ENCODE measurements around the gene MUSK.

MUSK gene

DNA sequence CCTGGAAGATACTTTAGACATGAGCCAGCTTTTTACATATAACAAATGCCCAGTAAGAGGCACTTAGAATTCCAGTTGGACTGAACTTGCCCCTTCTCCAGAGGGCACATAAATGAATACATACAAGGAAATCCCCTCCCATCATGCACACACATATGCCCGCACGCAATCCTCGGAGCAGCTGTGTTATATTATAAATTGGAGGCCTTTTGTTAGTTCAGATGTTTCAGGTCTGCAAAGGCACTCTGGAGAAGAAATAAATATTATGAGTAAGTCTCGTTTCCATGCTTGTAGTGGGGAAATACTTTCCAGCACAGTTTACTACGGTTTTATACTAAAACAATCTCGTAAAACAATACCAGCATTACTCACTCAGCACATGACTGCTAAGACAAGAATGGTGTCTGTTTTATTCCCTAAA lies 17.6 kb upstream of the MUSK start:
- peak; percentile 97 for DNase-seq
- no peak overlapping the region for H3K4ac ChIP-seq (ENCODE audit: low read depth in 1 of 2, low read length in 2 of 2)

DNA sequence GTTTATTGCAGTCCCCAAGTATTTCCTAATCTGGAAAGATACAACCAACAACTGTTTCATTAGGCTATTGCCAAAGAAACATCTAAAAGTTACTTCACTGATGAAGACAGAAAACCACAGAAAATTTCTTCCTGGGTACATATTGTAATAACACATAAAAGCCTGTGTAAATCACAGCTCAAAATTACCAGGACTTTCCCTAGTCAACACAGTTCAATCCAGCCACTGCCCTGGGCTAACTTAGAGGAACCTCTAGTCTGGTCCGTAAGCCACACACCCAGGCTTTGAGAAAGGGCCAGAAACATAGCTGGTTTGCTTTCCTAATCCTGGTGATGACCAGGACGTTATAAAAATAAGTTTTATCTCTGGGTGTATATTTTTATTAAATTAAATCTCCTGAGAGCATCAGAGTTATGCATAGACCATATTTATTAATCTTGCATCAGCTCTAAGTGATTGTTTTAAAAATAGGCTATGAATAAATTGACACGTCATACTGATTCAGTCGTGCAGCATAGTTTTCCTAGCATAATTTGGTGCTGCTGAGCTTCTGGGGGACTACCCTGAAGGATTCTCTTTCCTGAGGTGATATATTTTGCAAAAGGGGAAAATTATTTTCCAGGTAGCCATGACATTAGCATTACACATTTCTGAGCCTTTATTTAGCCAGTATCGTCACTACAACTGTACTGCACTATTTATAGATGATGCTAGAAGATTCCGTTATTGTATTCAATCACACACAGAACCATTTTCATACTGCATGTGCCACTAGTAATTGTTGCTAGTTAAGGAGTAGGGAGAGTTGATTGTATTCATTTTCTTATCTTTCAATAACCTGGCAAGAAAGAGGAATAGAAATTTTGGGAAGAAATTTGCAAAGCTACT lies 12.6 kb upstream of the MUSK start:
- H2BK15ac ChIP-seq (ENCODE audit: low read depth, poor library complexity, severe bottlenecking) = no peak overlapping the region
- H2AK5ac ChIP-seq (ENCODE audit: low read length, severe bottlenecking) = no peak overlapping the region
- H3K27me3 ChIP-seq (ENCODE audit: control insufficient read depth in 1 of 2, insufficient read depth in 1 of 2, low read length in 2 of 2) = no peaks in the 10 kb centered on the region
- H2BK5ac ChIP-seq (ENCODE audit: low read depth, low read length, poor library complexity, severe bottlenecking) = no peak overlapping the region
- H3K4me1 ChIP-seq (ENCODE audit: control insufficient read depth, insufficient read depth, low read depth, low read length) = no peaks in the 10 kb centered on the region
- H3K36me3 ChIP-seq (ENCODE audit: control insufficient read depth in 1 of 2, insufficient read depth in 2 of 2, low read depth in 1 of 2, low read length in 2 of 2) = no peaks in the 10 kb centered on the region
- no peak overlapping the region for H3K4me2 ChIP-seq (ENCODE audit: low read length, poor library complexity, severe bottlenecking)
- peak overlapping the region; percentile 74 for H3K9ac ChIP-seq (ENCODE audit: low read length)
- no peak overlapping the region for H2BK12ac ChIP-seq (ENCODE audit: low read length in 2 of 2)
- H3K27ac ChIP-seq (ENCODE audit: low read length, poor library complexity, severe bottlenecking) = no peak overlapping the region
- no peak overlapping the region for H4K91ac ChIP-seq (ENCODE audit: low read length)
- H3K4me3 ChIP-seq (ENCODE audit: insufficient read depth in 1 of 2, low read depth in 1 of 2, low read length in 2 of 2) = peak overlapping the region in 1 of 2 experiments; percentile 0
- no peaks in the 10 kb centered on the region for H3K79me1 ChIP-seq (replicated peaks; ENCODE audit: low read length, poor library complexity, severe bottlenecking)
- H3K9me3 ChIP-seq (ENCODE audit: control insufficient read depth, low read length) = no peaks in the 10 kb centered on the region
- no peak overlapping the region for H2BK120ac ChIP-seq (ENCODE audit: low read depth, low read length)
- H3K23ac ChIP-seq (ENCODE audit: low read length in 2 of 2) = no peak overlapping the region
- no peak overlapping the region for H3K4ac ChIP-seq (ENCODE audit: low read depth in 1 of 2, low read length in 2 of 2)
- DNase-seq = peak; percentile 27
- H2AFZ ChIP-seq (ENCODE audit: low read depth, low read length) = no peak overlapping the region
- no peak overlapping the region for H3K18ac ChIP-seq (ENCODE audit: low read depth in 1 of 2, low read length in 2 of 2)
- 100% methylated on average over 3 of the region's 6 CpGs for WGBS
- H3K14ac ChIP-seq (ENCODE audit: low read length in 2 of 2) = no peak overlapping the region
- H4K8ac ChIP-seq (ENCODE audit: low read length) = no peak overlapping the region

More for the DNA sequence above, 17.6 kb upstream of the MUSK start:
- Histone ChIP-seq H3K27me3 (ENCODE audit: control insufficient read depth in 1 of 2, insufficient read depth in 1 of 2, low read length in 2 of 2) (no peaks in the 10 kb centered on the region), H2AFZ (ENCODE audit: low read depth, low read length) (no peak overlapping the region), H3K79me1 (replicated peaks; ENCODE audit: low read length, poor library complexity, severe bottlenecking) (no peaks in the 10 kb centered on the region), H4K91ac (ENCODE audit: low read length) (no peak overlapping the region), H3K14ac (ENCODE audit: low read length in 2 of 2) (no peak overlapping the region), H3K27ac (ENCODE audit: low read length, poor library complexity, severe bottlenecking) (no peak overlapping the region), H2BK5ac (ENCODE audit: low read depth, low read length, poor library complexity, severe bottlenecking) (no peak overlapping the region), H3K9ac (ENCODE audit: low read length) (peak overlapping the region; percentile 83), H2BK15ac (ENCODE audit: low read depth, poor library complexity, severe bottlenecking) (no peak overlapping the region), H3K18ac (ENCODE audit: low read depth in 1 of 2, low read length in 2 of 2) (no peak overlapping the region), H2BK12ac (ENCODE audit: low read length in 2 of 2) (no peak overlapping the region), H2BK120ac (ENCODE audit: low read depth, low read length) (no peak overlapping the region), H2AK5ac (ENCODE audit: low read length, severe bottlenecking) (no peak overlapping the region), H3K9me3 (ENCODE audit: control insufficient read depth, low read length) (no peaks in the 10 kb centered on the region), H3K4me1 (ENCODE audit: control insufficient read depth, insufficient read depth, low read depth, low read length) (peaks cover 2% of the 10 kb centered on the region), H3K36me3 (ENCODE audit: control insufficient read depth in 1 of 2, insufficient read depth in 2 of 2, low read depth in 1 of 2, low read length in 2 of 2) (no peaks in the 10 kb centered on the region), H3K4me3 (ENCODE audit: insufficient read depth in 1 of 2, low read depth in 1 of 2, low read length in 2 of 2) (no peak overlapping the region), H3K23ac (ENCODE audit: low read length in 2 of 2) (no peak overlapping the region), H4K8ac (ENCODE audit: low read length) (no peak overlapping the region), H3K4me2 (ENCODE audit: low read length, poor library complexity, severe bottlenecking) (peak overlapping the region; percentile 4)
- 4% methylated on average over 3 of the region's 6 CpGs for WGBS

DNA sequence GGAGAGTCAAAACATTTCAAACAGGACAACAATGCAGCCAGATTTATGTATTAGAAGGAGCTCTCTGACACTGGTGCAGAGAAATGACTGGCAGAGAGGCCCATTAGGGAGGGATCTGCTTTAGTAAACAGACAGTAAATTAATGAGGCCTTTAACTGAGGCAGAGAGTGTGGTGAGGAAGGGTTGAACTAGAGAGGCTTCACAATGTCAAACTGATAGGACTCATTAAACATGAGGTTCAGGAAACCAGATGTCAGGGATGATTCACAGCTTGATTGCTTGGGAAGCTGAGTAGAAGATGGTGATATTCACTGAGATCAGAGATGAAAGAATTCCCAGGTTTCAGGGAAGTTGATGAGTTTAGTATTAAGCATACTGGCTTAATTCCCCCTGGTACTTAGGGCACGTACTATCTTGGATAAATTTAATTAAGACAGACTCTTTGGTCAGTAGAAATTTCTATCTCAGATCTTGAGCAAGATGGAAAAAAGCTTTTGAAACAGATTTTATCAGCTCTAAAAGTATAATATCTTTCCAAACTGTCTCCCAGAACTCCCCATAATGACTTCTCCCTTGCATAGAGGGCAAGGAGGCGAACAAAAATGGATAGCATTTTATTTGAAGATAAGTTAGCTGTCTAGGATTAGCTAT lies 8.6 kb upstream of the MUSK start:
- no peak overlapping the region for H2AFZ ChIP-seq (ENCODE audit: low read depth, low read length)

DNA sequence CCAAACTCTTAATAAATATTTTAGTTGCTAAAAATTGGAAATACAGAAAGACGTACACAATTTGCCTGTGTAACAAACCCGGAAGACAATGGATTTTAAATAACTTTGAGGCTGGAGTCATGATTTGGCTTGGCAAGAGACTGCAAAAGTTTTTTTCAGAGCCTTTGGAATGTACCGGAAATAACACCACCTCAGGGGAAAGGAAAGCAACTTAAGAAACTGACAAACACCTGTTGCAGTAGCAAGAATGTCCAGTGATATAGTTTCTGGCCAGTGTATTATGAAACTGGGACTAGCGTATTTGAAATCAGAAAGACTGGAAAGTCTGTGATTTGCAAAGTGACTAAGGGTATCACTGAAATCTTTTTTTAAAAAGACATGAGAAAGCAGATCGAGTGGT lies 842 bp downstream of the MUSK start:
- Histone ChIP-seq H2BK15ac (ENCODE audit: low read depth, poor library complexity, severe bottlenecking) (no peak overlapping the region), H3K4me2 (ENCODE audit: low read length, poor library complexity, severe bottlenecking) (no peak overlapping the region), H4K8ac (ENCODE audit: low read length) (no peak overlapping the region), H3K14ac (ENCODE audit: low read length in 2 of 2) (no peak overlapping the region), H3K18ac (ENCODE audit: low read depth in 1 of 2, low read length in 2 of 2) (no peak overlapping the region), H2AFZ (ENCODE audit: low read depth, low read length) (no peak overlapping the region), H4K91ac (ENCODE audit: low read length) (no peak overlapping the region), H3K4me1 (ENCODE audit: control insufficient read depth, insufficient read depth, low read depth, low read length) (no peaks in the 10 kb centered on the region), H2AK5ac (ENCODE audit: low read length, severe bottlenecking) (no peak overlapping the region), H3K9me3 (ENCODE audit: control insufficient read depth, low read length) (no peaks in the 10 kb centered on the region), H2BK5ac (ENCODE audit: low read depth, low read length, poor library complexity, severe bottlenecking) (no peak overlapping the region), H2BK12ac (ENCODE audit: low read length in 2 of 2) (no peak overlapping the region), H3K79me1 (replicated peaks; ENCODE audit: low read length, poor library complexity, severe bottlenecking) (no peaks in the 10 kb centered on the region), H3K4ac (ENCODE audit: low read depth in 1 of 2, low read length in 2 of 2) (no peak overlapping the region), H3K23ac (ENCODE audit: low read length in 2 of 2) (no peak overlapping the region), H3K4me3 (ENCODE audit: insufficient read depth in 1 of 2, low read depth in 1 of 2, low read length in 2 of 2) (no peak overlapping the region), H3K9ac (ENCODE audit: low read length) (no peak overlapping the region), H3K27ac (ENCODE audit: low read length, poor library complexity, severe bottlenecking) (no peak overlapping the region), H3K36me3 (ENCODE audit: control insufficient read depth in 1 of 2, insufficient read depth in 2 of 2, low read depth in 1 of 2, low read length in 2 of 2) (no peaks in the 10 kb centered on the region), H2BK120ac (ENCODE audit: low read depth, low read length) (no peak overlapping the region), H3K27me3 (ENCODE audit: control insufficient read depth in 1 of 2, insufficient read depth in 1 of 2, low read length in 2 of 2) (no peaks in the 10 kb centered on the region)
- WGBS = 89% methylated on average over 4 of the region's 5 CpGs
- peak; percentile 28 for DNase-seq

More for the DNA sequence above, 8.6 kb upstream of the MUSK start:
- H2BK12ac ChIP-seq (ENCODE audit: low read length in 2 of 2) = no peak overlapping the region
- no peak overlapping the region for H4K8ac ChIP-seq (ENCODE audit: low read length)
- no peaks in the 10 kb centered on the region for H3K36me3 ChIP-seq (ENCODE audit: control insufficient read depth in 1 of 2, insufficient read depth in 2 of 2, low read depth in 1 of 2, low read length in 2 of 2)
- H3K27me3 ChIP-seq (ENCODE audit: control insufficient read depth in 1 of 2, insufficient read depth in 1 of 2, low read length in 2 of 2) = no peaks in the 10 kb centered on the region
- no peak overlapping the region for H2BK120ac ChIP-seq (ENCODE audit: low read depth, low read length)
- H2BK15ac ChIP-seq (ENCODE audit: low read depth, poor library complexity, severe bottlenecking) = no peak overlapping the region
- H3K4ac ChIP-seq (ENCODE audit: low read depth in 1 of 2, low read length in 2 of 2) = no peak overlapping the region
- no peak overlapping the region for H4K91ac ChIP-seq (ENCODE audit: low read length)
- H3K18ac ChIP-seq (ENCODE audit: low read depth in 1 of 2, low read length in 2 of 2) = no peak overlapping the region
- DNase-seq = peak; percentile 77
- H3K4me1 ChIP-seq (ENCODE audit: control insufficient read depth, insufficient read depth, low read depth, low read length) = no peaks in the 10 kb centered on the region
- no peak overlapping the region for H3K4me3 ChIP-seq (ENCODE audit: insufficient read depth in 1 of 2, low read depth in 1 of 2, low read length in 2 of 2)
- no peak overlapping the region for H3K23ac ChIP-seq (ENCODE audit: low read length in 2 of 2)
- H3K9me3 ChIP-seq (ENCODE audit: control insufficient read depth, low read length) = no peaks in the 10 kb centered on the region
- no peak overlapping the region for H2BK5ac ChIP-seq (ENCODE audit: low read depth, low read length, poor library complexity, severe bottlenecking)
- H3K9ac ChIP-seq (ENCODE audit: low read length) = peak overlapping the region; percentile 54
- WGBS = no CpG with 5 or more reads among the region's 2 CpGs
- H3K4me2 ChIP-seq (ENCODE audit: low read length, poor library complexity, severe bottlenecking) = no peak overlapping the region
- H3K27ac ChIP-seq (ENCODE audit: low read length, poor library complexity, severe bottlenecking) = peak overlapping the region; percentile 29
- no peak overlapping the region for H3K14ac ChIP-seq (ENCODE audit: low read length in 2 of 2)
- H3K79me1 ChIP-seq (replicated peaks; ENCODE audit: low read length, poor library complexity, severe bottlenecking) = no peaks in the 10 kb centered on the region
- H2AK5ac ChIP-seq (ENCODE audit: low read length, severe bottlenecking) = no peak overlapping the region

Measured in mesenchymal stem cell (in vitro differentiated cells and primary cell).